Measurements from ENCODE around the gene PTAFR.

The PTAFR gene

DNA sequence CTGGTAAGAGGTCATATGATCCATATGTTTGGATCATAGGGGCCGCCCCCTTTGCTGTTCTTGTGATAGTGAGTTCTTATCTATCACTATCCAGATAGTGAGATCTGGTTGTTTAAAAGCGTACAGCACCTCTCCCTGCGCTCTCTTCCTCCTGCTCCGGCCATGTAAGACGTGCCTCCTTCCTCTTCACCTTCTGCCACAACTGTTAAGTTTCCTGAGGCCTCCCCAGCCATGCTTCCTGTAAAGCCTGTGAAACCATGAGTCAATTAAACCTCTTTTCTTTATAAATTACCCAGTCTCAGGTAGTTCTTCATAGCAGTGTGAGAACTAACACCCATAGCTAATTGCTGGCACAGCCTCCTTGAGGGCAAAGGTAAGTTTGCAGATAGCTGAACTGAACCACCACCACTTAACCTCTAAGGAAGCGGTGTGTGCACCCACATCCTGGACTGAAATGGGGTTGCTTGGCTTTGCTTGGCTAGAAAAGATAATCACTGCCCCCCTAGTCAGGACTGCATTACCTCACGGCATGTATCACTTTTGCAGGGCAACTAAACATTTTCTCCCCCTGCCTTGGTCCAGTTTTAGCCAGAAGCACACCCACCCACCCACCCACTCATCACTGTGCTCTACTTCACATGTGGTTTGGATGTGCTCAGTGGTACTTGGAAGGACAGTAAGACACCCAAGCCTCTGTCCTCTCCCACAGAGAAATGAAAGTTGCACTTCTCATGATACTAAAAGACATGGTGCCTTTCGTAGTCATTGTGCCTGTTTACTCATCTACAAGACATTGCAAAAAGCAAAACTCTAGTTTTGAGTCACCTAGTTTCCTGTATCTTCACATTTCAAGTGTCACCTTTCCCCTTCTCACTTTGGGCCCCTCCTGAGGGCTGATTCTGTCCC is 23.1 kb upstream of the PTAFR start:
- DNase-seq (ENCODE audit: low spot score) = peak; percentile 86
- TF ChIP-seq, protein P1, sequence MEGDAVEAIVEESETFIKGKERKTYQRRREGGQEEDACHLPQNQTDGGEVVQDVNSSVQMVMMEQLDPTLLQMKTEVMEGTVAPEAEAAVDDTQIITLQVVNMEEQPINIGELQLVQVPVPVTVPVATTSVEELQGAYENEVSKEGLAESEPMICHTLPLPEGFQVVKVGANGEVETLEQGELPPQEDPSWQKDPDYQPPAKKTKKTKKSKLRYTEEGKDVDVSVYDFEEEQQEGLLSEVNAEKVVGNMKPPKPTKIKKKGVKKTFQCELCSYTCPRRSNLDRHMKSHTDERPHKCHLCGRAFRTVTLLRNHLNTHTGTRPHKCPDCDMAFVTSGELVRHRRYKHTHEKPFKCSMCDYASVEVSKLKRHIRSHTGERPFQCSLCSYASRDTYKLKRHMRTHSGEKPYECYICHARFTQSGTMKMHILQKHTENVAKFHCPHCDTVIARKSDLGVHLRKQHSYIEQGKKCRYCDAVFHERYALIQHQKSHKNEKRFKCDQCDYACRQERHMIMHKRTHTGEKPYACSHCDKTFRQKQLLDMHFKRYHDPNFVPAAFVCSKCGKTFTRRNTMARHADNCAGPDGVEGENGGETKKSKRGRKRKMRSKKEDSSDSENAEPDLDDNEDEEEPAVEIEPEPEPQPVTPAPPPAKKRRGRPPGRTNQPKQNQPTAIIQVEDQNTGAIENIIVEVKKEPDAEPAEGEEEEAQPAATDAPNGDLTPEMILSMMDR (IDR thresholded peaks at IDR 0.05; ENCODE audit: extremely low read depth, missing control alignments) = no peak

DNA sequence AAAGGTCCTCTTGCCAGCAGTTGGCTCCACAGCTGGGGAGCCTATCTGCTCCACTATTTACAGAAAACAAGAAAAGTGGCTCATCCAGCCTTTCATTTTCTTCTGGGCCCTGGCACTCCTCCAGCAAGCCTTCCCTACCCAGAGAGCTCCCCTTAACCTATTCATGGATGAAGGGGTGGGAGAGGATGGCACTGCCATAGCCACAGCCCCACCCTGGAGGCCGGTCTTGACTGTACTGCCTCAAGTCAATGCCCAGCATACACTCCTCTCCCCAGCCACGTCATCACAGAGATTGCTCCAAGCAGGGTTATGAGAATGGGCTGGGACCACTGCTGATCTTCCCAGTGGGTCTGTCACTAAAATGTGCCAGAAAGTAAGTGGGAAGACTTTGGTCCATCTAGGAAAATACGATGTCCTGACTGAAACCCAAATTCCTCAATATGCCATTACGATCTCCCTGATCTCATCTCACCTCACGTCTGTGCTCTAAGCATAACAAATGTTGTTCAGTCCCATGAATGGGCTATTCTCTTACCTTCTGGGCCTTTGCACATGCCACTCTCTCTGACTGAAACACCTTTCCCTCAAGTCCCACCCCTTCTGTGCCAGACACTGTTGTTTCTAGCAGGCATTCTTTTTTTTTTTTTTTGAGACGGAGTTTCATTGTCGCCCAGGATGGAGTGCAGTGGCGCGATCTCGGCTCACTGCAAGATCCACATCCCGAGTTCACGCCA is 21.4 kb upstream of the PTAFR start:
- no peak for DNase-seq (ENCODE audit: low spot score)
- TF ChIP-seq, protein P1 (IDR thresholded peaks at IDR 0.05; ENCODE audit: extremely low read depth, missing control alignments) = no peak

DNA sequence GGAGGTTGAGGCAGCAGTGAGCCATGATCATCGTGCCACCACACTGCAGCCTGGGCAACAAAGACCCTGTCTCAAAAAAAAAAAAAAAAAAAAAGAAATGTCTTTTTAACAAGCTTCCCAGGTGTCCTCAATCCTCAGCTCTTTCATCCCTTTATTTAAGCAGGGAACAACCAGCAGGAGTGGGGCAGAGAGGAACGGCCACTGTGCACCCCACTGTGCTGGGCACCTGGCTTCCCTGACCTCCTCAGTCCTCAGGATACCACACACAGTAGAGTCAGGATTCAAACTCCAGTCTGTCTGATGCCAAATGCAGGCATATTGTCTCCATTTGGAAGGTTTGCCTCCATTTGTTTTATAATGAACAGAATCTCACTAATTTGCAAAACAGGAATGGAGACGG is 19.8 kb upstream of the PTAFR start:
- TF ChIP-seq, protein P1 (IDR thresholded peaks at IDR 0.05; ENCODE audit: extremely low read depth, missing control alignments) = no peak

DNA sequence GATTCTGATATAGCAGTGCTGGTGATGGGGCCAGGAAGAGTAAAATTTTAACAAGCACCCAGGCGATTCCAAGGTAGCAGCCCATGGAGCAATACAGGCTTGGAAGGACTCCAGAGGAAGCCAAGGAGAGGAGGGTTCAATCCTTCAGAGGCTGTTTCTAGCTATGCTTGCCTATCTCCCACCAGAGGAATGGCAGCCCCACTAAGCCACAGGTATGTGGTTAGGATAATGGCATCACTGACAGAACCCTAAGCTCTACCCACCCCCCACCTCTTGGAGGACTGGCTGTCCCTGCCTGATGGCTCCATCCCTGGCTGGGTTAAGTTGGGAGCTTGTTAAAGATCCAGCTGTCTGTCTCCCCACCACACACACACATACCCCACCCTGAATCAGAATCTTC is 19.3 kb upstream of the PTAFR start:
- TF ChIP-seq, protein P1 (IDR thresholded peaks at IDR 0.05; ENCODE audit: extremely low read depth, missing control alignments) = no peak
- no peak for DNase-seq (ENCODE audit: low spot score)

More for the DNA sequence above, 19.8 kb upstream of the PTAFR start:
- no peak for DNase-seq (ENCODE audit: low spot score)

DNA sequence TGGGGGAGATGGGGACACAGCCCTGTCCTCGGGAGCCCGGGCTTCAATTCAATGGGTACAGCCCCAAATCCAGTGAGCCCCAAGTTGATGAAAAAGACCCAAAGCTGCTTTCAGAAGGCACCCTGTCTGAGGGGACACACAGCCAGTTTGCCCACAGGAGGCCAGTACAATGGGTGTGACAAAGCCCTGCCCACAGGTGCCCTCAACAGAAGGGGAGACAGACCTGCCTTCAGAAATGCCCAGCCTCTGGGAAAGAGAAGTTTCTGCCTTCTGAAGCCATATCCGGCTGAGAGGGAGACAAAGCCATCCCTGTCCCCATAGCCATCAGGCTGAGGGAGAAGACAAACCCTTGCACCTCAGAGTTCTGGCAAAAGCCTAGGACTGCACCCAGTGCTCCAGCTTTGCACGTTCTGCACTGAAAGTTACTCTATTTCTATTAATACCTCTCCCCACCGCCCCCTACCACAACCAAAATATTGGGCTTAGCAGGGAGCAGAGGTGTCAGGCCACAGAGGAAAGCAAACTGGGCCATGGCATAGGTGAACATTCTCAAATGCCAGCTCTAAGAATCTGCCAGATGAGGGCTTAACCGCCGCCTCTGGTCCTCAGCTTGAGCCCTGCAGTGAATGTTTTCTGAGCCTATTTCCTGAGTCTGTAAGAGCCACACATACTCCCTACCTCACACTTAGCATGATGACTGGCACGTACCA is 18.0 kb upstream of the PTAFR start:
- TF ChIP-seq, protein P1 (IDR thresholded peaks at IDR 0.05; ENCODE audit: extremely low read depth, missing control alignments) = no peak
- no peak for DNase-seq (ENCODE audit: low spot score)

DNA sequence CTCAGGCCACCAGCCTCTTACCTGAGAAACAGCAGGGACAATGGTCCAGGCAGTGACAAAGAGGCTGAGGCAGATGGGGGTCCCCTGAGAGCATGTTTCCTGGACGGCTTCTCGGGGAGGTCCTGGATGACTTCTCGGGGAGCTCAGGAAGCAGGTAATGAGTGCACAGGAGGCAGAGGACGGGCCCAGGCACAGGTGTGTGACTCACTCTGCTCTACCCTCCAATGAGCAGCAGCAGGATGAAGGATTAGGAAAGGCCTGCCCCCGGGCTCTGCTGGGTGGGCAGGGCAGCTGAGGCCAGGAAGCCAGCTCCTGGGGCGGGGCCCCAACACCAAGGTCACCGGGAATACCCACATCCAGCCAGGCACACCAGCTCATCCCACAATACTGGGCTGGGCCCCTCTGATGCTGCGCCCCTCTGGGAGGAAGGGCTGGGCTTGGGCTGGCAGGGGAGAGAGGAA is 17.2 kb upstream of the PTAFR start:
- TF ChIP-seq, protein P1 (IDR thresholded peaks at IDR 0.05; ENCODE audit: extremely low read depth, missing control alignments) = no peak
- DNase-seq (ENCODE audit: low spot score) = no peak
